HG02588 (cell line): ENCODE measurements around the gene NELL1.
"Not testable (repeated sequence)": the region's sequence is repeated elsewhere in the genome, so short reads cannot be mapped to it uniquely, and the experiment has no call there.

ENCODE experiments used
- ATAC-seq: cut with Tn5 transposase; IDR thresholded peaks from one replicate; pipeline ENCODE4 v1.9.1; 2021; ENCODE audit warnings: mild to moderate bottlenecking, moderate library complexity; ENCODE audit not compliant: unreplicated experiment

Gene NELL1

DNA sequence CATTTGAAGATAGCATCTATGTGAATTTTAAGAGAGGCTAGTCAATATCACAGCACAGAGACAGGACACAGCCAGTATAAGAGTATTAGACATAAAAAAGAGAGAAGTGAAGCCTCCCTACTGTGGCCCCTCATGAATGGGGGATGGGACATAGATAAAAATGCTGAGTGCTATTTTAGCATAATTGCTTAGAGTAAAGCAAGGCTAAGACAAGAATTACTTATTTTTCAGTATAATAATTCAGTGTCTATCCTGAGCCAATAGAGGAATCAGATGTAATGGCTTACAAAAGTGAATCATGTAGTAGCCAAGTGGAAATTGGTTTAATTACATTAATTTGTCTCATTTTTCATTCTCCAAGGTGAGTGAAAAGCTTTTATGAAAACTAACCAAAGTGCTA, 419.5 kb downstream of the NELL1 start:
- no peak for ATAC-seq

DNA sequence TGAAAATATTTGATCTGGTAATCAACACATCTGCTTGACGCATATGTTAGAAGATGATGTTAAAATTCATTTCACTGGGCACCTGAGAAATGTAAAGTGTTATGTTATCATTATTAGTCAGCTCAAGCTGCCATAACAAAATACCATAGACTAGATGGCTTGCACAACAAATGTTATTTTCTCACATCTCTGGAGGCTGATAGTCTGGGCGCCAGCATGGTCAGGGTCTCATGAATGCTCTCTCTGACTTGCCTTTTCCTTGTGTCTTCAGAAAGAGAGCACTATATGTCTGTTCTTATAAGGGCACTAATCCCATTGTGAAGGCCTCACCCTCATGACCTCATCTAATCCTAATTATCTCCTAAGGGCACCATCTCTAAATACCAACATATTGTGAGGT, 435.3 kb downstream of the NELL1 start:
- ATAC-seq: no peak

DNA sequence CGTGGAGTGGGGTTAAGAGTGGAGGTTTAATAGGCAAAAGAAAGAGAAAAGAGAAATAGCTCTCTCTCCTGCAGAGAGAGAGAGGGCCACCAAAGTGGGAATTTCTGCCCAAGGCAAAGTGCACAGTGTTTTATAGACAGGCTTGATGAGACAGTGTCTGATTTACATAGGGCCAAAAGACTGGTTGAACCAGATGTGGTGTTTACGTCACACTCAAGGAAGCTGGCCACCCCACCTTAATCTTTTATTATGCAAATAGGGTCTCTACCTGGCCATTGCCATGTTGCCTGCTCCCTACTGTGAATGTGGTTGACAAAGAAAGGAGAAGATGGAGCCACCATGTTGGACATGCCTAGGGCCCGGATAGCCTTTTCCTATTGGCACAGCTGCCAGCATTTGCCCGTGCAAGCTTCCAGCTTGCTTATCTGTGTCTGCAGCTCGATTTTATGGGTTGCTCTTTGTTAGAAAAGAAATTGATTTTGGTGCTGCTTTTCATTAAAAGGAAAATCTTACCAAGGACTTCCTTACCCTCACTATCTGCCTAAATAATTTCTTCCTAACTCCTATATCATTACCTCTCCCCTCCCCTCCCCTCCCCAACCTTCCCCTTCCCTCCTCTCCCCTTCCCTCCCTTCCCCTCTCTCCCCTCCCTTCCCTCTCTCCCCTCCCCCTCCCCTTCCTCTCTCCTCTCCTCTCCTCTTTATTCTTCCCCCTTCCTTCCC, 436.0 kb downstream of the NELL1 start:
- ATAC-seq: no peak

DNA sequence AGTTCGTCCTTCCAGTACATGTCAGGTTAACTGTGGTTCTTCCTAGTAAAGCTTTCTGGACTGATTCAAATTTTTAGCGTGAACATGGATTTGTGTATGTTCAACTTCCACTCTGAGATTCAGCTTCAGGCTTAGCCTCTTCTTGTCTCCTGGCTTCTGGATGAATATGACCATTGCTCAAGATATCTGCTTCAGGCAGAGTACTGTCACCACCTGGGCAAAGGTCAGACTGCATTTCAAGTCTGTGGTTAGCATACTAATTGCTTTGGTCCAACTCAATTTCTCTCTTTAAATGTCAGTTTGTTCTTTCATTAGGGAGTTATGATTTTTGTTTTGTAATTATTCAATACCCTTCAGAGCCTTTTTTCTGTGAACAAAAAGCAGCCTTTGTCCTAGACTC, 440.0 kb downstream of the NELL1 start:
- no peak for ATAC-seq

- no peak for ATAC-seq
These were observed 441.0 kb downstream of the NELL1 start for GRCh38 chr11:21110415-21110814.

- no peak for ATAC-seq
These were observed 444.5 kb downstream of the NELL1 start for GRCh38 chr11:21113876-21114275.

- no peak for ATAC-seq
These were observed 446.6 kb downstream of the NELL1 start for GRCh38 chr11:21116009-21116408.

DNA sequence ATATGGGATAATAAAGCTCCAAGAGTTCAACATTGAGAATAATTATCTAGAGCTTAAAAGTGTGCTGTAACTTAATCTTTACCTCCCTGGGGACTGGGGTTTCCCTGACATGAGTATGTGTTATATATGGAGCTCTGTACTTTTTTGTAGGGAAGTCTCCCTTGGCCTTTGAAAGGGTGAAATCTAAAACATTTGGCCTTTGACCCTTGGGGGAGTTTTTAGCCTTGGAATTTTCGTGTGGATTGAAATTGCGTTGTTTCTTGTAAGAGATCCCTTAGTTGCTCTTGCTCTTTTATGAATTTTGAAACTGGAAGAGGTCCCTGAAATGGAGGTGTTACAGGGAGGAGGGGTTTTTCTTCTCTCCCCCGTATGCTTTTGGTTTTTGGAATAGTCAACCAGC, 450.0 kb downstream of the NELL1 start:
- ATAC-seq: no peak

GRCh38 chr11:21121991-21122390, 452.6 kb downstream of the NELL1 start:
- ATAC-seq: no peak

- ATAC-seq: no peak
These were observed 453.1 kb downstream of the NELL1 start for GRCh38 chr11:21122523-21122922.

- ATAC-seq: no peak
These were observed 462.8 kb downstream of the NELL1 start for GRCh38 chr11:21132146-21132720.

DNA sequence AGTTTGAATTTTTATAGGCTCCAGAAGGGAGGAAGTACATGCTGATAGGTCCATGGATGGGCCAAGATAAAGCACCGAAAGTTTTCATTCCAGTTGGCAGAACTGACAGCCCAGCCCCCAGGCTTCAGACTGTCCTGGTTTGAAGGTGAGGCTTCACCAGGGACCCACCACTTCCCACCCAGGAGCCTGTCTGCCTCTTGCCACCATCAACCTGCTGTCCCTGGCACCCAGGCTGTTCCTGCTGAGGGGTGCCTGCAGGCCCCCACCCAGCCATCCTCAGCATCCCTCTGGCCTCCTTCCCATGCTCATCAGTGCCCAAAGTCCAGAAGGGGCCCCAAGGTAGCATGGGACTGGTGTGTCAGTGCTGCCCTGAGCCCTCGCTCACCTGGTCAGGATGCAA, 463.9 kb downstream of the NELL1 start:
- no peak for ATAC-seq

- no peak for ATAC-seq
These were observed 464.3 kb downstream of the NELL1 start for GRCh38 chr11:21133722-21134121.

DNA sequence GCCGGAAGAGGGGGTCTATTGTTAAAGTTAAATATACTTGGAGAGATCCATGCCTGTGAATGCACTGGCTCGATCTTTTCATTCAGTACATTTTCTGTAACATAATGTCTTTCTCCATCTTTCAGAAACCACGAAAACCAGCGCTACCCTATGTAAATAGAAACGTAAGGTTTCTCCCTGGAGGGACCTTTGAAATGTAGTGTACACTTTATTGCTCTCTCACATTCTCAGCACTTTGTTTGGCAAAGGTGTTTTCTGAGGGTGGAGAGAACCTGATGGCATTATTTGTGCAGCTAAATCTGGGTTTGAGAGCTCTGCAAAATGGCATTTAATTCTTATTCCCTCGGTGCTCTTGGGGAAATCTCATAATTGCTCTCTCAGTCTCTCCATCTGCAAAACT, 468.4 kb downstream of the NELL1 start:
- ATAC-seq: no peak

DNA sequence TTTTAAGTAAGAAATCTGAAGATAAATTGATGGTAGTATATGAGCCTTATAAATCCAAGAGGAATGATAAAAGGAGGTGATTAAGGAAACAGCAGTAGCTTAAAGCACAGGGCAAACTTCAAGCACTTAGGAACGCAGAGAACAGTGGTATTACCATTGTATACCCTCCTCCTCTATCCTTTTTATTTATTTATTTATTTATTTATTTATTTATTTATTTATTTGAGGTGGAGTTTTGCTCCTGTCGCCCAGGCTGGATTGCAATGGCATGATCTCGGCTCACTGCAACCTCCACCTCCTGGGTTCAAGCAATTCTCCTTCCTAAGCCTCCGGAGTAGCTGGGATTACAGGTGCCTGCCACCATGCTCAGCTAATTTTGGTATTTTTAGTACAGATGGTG, 472.2 kb downstream of the NELL1 start:
- not testable (repeated sequence) for ATAC-seq

GRCh38 chr11:21142007-21142406, 472.6 kb downstream of the NELL1 start:
- ATAC-seq: no peak

DNA sequence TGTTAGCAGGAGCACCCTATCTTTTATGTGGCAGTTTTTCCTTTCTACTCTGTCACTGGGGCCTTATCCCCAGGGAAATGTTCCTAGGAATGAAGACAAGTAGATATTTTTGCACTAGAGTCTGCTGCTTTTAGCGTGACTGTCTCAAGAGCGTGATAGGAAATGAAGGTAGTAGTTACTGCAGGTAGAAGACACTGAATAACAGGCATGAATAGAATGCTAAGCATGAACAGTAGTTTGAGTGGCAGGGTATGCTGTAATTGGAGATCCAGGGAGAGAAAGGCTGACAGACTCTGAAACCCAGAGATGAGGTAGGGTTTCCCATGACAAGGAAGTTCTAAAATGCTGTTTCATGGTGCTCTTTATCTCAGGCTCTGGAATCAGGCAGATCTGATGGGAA, 475.1 kb downstream of the NELL1 start:
- ATAC-seq: no peak

DNA sequence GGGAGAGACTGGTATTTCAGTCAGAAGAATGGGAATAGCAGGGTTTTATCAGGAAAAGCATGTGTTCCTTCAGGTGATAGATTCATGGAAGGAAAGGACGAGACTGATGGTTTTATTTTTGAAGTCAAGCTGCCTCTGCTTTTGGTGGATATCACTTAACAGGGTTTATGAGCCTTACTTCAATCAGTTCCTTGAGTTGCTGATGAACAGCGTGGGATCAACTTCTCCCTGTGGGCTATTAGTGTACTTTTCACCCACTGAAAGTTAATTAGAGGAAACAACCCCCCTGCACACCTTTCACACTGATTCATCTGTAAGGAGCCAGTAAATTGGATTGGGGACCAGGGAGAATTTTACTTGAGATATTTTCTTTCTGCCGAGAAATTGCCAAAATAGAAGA, 479.0 kb downstream of the NELL1 start:
- ATAC-seq: no peak

DNA sequence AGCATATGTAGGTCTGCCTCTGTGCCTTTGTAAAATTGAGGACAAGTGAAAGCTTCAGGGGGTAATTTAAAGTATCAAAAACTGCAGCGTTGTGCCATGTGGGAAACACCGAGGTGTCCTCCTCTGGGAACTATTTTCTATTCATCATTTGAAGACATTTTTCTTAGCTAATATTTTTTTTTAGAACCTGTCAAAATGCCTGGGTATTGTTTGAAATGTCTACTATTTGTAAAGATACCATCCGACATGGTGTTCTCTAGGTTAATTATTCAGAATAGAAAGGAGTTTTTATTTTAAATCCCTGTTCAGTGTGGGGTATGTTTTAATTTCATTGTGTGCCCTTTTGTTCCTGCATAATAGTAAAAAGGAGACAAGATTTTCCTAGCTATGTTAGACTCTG, 490.8 kb downstream of the NELL1 start:
- ATAC-seq: no peak

DNA sequence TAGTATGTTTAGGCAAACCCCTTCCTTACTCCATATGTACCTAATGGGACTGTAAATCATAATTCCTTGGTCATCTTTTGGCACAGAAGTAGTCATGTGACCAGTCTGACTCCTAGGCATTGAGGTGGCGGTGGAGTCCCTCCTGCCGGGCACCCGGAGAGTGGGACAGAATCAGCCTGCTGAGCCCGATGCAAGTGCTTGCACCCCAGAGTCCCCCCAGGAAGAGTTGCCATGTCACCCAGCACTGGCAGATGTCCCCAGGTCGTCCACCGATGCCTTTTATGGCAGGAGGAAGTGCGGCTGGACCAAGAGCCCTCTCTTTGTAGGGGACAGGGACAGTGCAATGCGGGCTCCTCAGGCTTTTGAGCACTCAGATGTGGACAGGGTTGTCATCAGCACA, 500.3 kb downstream of the NELL1 start:
- no peak for ATAC-seq

- no peak for ATAC-seq
These were observed 504.1 kb downstream of the NELL1 start for GRCh38 chr11:21173476-21173875.

DNA sequence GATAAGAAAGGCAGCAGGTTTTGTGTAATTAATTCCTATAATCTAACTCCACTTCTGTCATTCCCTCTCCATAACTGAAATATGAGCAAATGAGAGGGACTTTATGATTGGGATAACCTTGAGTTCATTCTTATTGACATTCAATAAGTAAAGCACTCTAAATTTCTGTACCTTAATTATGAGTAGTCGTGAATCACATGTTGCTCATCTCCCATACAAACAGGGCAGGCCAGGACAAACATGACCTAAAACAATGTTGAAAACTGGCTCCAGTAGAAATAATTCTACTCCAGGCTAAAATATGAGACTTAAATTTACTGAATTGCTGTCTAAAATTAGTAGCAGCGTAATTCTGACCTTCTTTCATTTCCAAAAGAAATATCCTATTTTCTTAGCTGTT, 505.4 kb downstream of the NELL1 start:
- ATAC-seq: no peak

DNA sequence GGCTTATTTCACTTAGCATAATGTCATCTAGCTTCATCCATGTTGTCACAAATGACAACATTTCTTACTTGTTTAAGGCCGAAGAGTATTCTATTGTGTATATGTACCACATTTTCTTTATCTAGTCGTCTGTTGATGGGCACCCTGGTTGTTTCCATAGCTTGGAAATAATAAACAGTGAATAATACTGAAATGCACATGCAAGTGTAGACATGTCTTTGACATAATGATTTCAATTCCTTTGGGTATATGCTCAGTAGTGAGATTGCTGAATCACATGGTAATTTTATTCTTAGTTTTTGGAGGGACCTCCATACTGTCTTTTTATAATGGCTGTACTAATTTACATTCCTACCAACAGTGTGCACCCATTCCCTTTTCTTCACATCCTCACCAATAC, 508.0 kb downstream of the NELL1 start:
- no peak for ATAC-seq
